ENCODE results near the gene MPHOSPH6. TPM values are rescaled to one million over a fixed set of nuclear protein-coding genes. Genes with fewer than 3 reads are reported as not detected.
"Not testable (repeated sequence)": the region's sequence is repeated elsewhere in the genome, so short reads cannot be mapped to it uniquely, and the experiment has no call there.

The MPHOSPH6 gene
- total and polyA plus RNA-seq, 8 donors, result 23.1 to 41.7 (median 35.9) TPM

GRCh38 chr16:82116535-82116934, 53.5 kb downstream of the MPHOSPH6 start:
- no peaks in the 10 kb centered on the region for H3K27me3 ChIP-seq
- H3K36me3 ChIP-seq, result no peaks in the 10 kb centered on the region

GRCh38 chr16:82113741-82114140, 56.3 kb downstream of the MPHOSPH6 start:
- Histone ChIP-seq H3K4me3 (no peak overlapping the region), H3K36me3 (no peaks in the 10 kb centered on the region), H3K4me1 (no peaks in the 10 kb centered on the region), H3K27ac (no peak overlapping the region), H3K9me3 (no peaks in the 10 kb centered on the region), H3K27me3 (no peaks in the 10 kb centered on the region)
- DNase-seq, result no peak
- no peak for ATAC-seq
- intact Hi-C loops (cut with DNase I), result no loop called here
- TF ChIP-seq, protein P1, sequence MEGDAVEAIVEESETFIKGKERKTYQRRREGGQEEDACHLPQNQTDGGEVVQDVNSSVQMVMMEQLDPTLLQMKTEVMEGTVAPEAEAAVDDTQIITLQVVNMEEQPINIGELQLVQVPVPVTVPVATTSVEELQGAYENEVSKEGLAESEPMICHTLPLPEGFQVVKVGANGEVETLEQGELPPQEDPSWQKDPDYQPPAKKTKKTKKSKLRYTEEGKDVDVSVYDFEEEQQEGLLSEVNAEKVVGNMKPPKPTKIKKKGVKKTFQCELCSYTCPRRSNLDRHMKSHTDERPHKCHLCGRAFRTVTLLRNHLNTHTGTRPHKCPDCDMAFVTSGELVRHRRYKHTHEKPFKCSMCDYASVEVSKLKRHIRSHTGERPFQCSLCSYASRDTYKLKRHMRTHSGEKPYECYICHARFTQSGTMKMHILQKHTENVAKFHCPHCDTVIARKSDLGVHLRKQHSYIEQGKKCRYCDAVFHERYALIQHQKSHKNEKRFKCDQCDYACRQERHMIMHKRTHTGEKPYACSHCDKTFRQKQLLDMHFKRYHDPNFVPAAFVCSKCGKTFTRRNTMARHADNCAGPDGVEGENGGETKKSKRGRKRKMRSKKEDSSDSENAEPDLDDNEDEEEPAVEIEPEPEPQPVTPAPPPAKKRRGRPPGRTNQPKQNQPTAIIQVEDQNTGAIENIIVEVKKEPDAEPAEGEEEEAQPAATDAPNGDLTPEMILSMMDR (IDR thresholded peaks at IDR 0.05), result no peak

More at GRCh38 chr16:82116535-82116934, 53.5 kb downstream of the MPHOSPH6 start:
- ATAC-seq (no peak), DNase-seq (no peak)
- TF ChIP-seq, protein P1 (IDR thresholded peaks at IDR 0.05), result no peak
- no peak overlapping the region for H3K27ac ChIP-seq
- H3K4me1 ChIP-seq, result no peaks in the 10 kb centered on the region
- H3K9me3 ChIP-seq, result no peaks in the 10 kb centered on the region
- no peak overlapping the region for H3K4me3 ChIP-seq
- intact Hi-C loops (cut with DNase I), result no loop called here

GRCh38 chr16:82111944-82112343, 58.1 kb downstream of the MPHOSPH6 start:
- Histone ChIP-seq H3K27ac (no peak overlapping the region), H3K27me3 (no peaks in the 10 kb centered on the region), H3K4me1 (no peaks in the 10 kb centered on the region), H3K9me3 (no peaks in the 10 kb centered on the region), H3K4me3 (no peak overlapping the region), H3K36me3 (no peaks in the 10 kb centered on the region)
- ATAC-seq, result no peak
- TF ChIP-seq, protein P1 (IDR thresholded peaks at IDR 0.05), result no peak
- no peak for DNase-seq
- intact Hi-C loops (cut with DNase I), result no loop called here

DNA sequence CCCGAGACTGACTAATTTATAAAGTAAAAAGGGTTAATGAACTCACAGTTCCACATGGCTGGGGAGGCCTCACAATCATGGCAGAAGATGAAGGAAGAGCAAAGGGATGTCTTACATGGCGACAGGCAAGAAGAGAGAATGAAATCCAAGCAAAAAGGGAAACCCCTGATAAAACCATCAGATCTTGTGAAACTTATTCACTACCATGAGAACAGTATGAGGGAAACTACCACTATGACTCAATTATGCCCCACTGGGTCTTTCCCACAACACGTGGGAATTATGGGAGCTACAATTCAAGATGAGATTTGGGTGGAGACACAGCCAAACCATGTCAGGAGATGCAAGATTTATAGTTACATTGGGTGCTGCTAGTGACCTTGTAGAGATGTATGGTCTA, 60.8 kb downstream of the MPHOSPH6 start:
- H3K27me3 ChIP-seq; H3K9me3 ChIP-seq; H3K36me3 ChIP-seq; DNase-seq; H3K27ac ChIP-seq; H3K4me3 ChIP-seq; H3K4me1 ChIP-seq; intact Hi-C loops (cut with DNase I); ATAC-seq: not testable (repeated sequence)

- no peak for ATAC-seq
- Histone ChIP-seq H3K27ac (no peak overlapping the region), H3K9me3 (no peaks in the 10 kb centered on the region), H3K27me3 (no peaks in the 10 kb centered on the region), H3K4me1 (no peaks in the 10 kb centered on the region), H3K36me3 (no peaks in the 10 kb centered on the region), H3K4me3 (no peak overlapping the region)
- intact Hi-C loops (cut with DNase I), result no loop called here
- TF ChIP-seq, protein P1 (IDR thresholded peaks at IDR 0.05), result no peak
- no peak for DNase-seq
Measured at GRCh38 chr16:82108774-82109173, 61.2 kb downstream of the MPHOSPH6 start.

DNA sequence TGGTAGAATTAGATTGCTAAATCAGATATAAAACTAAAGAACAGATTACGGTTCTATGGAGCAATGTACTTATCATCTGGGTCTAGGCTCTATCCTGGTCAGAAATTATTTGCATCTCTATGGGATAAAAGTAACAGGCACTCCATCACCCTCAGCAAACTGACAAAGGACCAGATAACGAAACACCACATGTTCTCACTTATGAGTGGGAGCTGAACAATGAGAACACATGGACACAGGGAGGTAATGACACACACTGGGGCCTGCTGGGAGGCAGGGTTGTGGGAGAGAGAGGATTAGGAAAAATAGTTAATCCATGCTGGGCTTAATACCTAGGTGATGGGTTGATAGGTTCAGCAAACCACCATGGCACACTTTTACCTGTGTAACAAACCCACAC, 61.9 kb downstream of the MPHOSPH6 start:
- ATAC-seq, result no peak

More for the DNA sequence above, 61.9 kb downstream of the MPHOSPH6 start:
- DNase-seq, result no peak
- H3K4me1 ChIP-seq, result no peaks in the 10 kb centered on the region
- TF ChIP-seq, protein P1 (IDR thresholded peaks at IDR 0.05), result no peak
- no peaks in the 10 kb centered on the region for H3K36me3 ChIP-seq
- intact Hi-C loops (cut with DNase I), result no loop called here
- H3K9me3 ChIP-seq, result no peaks in the 10 kb centered on the region
- no peak overlapping the region for H3K4me3 ChIP-seq
- H3K27me3 ChIP-seq, result no peaks in the 10 kb centered on the region
- no peak overlapping the region for H3K27ac ChIP-seq
